Measurements from ENCODE around the gene ZPBP2.

The ZPBP2 gene

DNA sequence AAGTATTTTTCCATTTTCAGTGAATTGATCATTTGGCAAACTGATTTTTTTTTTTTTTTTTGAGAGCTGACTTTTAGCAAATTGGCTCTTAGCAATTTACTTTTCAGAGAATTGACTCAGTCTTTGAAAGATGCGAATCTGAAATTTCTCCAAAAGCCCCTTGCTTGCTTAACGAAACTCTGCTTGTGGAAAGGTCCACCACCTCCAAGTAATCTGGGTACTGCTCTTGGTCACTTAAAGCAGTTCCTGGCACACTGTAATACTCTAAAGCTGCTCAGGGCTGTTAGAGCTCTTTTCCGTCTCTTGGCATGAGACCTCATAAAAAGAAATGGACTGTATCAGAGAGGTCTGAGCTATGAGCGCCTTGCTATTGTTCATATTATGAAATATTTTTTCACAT is 47.6 kb downstream of the ZPBP2 start:
- DNase-seq: no peak

GRCh38 chr17:39916918-39917317 is 48.9 kb downstream of the ZPBP2 start:
- no peak for DNase-seq

DNA sequence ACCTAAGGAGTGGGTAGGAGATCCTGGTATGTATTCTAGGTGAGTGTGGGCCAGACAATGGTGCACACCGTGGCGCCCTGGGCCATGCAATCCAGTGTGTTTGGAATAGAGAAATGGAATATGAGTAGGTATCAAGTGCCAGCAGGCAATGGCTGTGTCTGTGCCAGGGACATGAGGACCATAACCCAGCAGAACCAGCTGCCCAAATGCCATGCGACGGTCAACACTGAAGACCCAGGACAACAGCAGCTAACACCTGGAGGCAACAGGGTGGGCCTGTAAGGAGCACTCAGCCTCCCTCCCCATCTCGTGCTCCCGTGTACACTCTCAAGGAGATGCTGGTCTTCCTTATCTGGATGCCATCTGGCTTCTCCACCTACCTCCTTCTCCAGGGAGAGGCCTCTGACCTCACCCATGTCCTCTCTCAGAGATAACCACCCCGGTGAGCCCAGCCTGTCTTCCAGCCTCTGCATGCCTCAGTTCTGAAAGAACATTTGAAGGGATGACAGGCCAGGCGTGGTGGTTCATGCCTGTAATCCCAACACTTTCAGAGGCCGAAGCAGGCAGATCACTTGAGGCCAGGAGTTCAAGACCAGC is 51.2 kb downstream of the ZPBP2 start:
- no peak for DNase-seq

DNA sequence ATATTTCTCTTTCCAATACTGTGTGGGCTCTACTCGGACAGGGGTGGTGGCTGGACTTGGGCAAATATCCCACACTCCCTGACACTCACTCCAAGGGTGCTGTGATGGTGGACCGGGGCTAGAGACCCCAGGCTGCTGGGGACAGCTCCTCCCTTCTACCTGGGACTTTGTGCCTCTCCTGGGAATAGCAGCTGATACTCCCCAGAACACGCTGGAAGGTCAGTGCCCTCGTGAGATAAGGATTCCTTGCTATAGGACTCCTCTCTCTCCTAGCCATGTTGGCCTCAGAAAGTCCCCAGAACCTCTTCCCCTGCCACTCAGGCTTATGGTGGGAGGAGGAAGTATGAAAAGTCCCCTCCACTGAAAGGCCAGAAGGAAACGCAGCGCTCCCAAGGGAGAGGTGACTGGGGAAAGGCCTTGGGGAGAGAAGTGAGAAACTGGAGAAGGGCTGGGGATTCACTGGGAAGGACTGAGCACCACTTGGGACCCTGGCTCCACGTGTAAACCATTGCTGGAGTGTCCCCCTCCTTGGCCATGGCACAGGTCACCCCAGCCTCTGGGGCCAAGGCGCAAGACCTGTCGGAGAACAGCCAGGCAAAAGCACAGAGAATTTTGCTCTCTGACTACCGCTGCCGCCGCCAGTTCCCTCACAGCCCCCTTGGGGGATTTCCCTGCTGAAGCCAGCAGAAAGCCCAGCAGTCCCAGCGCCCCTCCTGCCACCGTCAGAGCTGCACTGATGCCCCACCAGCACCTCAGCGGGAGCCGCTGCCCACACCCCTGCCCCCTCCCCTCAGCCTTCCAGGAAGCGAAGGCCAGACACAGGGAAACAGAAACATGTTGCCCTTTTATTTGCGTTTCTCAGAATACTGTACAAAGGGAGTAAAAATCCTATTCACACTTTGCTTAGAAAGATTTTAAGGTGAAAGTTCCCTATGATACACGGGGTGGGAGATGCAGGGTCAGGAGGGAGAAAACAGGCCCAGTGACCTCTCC is 52.5 kb downstream of the ZPBP2 start:
- no peak for DNase-seq

GRCh38 chr17:39921323-39921722 is 53.3 kb downstream of the ZPBP2 start:
- no peak for DNase-seq

DNA sequence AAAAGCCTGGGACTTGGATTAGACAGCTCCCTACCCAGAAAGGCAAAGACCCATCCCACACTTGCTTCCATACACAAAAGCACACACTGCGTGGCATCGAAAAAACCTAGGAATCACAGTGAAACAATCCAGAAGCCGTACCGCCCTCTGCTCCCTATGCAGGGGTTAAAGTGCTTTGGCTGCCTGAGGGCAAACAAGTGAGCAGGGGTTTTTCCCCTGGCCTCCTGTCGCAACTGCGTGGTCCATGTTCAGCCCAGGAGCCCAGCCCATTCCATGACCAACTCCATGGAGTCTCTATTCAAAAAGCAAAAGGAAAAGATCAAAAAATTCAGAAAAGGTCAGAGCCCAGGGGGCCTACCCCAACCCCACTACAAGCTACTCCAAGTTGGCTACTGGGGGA is 54.0 kb downstream of the ZPBP2 start:
- no peak for DNase-seq

GRCh38 chr17:39923230-39923629 is 55.2 kb downstream of the ZPBP2 start:
- DNase-seq: no peak

GRCh38 chr17:39923836-39924690 is 56.1 kb downstream of the ZPBP2 start:
- DNase-seq: no peak

DNA sequence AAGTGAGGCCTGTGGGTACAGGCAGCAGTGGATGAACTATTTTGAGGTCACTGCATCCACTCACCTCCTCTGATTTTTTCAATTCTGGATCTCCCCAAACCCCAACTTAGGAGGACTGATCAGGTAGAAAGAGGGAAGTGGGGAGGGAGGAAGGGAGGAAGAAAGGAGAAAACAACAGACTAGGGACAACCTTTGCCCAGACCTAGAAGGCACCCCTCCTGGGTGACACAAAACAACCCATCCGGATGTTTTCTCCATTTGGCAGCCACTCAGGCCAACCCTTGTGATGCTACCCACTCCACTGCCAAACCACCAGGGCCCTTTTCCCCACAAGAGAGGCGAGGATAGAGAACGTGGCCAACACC is 56.7 kb downstream of the ZPBP2 start:
- DNase-seq: no peak

DNA sequence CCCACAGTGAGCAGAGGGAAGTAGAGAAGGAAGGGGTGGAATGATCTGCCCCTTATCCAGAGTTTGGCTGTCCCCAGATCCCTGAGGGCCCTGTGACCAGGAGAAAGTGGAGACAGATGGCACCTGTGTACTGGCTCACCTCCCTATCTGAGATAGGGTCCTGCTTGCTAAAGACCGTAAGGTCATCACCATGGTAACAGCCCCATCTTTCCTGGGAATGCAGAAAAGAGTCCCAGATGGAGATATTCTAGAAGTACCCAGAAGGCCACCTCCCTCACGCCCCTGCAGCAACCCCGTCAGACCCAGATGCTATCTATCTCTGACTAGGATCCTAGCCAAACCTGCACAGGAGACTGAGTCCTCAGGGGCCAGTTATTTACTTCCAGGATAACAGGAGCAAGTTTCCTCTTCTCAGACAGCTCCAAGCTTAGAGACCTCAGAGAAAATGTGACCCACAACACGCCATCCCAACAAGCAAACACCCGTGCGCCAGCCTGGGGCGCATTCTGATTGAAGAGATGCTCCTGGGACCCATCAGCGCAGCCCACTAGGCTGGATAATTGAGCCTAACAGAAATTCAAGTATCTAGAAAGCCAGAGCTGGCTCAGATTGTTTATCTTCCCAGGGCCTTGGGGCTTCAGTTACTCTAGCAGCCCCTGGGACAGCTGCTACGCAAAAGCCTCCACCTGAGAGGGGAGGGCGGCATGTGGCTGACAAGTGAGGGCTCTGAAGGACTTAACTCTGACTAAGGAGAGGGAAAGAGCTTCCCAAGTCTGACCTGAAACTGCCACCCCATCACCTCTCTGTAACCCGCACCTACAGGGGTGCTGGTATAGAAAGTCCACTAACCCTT is 57.5 kb downstream of the ZPBP2 start:
- no peak for DNase-seq

GRCh38 chr17:39926135-39926587 is 58.2 kb downstream of the ZPBP2 start:
- DNase-seq: no peak

- DNase-seq: peak; percentile 30
These were observed 58.6 kb downstream of the ZPBP2 start for GRCh38 chr17:39926588-39927100.

Measured in NCI-H345 (cell line).